GM19193 (cell line): ENCODE measurements around the gene SLC35A1.

Experiments
- POLR2A ChIP-seq: IDR thresholded peaks from 4 replicates; pipeline ENCODE4 v1.6.1; 2011; ENCODE audit not compliant: insufficient read depth, insufficient read length; ENCODE audit errors: extremely low read depth

SLC35A1 gene

GRCh38 chr6:87501809-87502572 is 29.2 kb downstream of the SLC35A1 start:
- no peak for TF ChIP-seq POLR2A

GRCh38 chr6:87504441-87504840 is 31.7 kb downstream of the SLC35A1 start:
- no peak for TF ChIP-seq POLR2A

- TF ChIP-seq POLR2A, result no peak
These were observed 42.1 kb downstream of the SLC35A1 start for GRCh38 chr6:87514831-87515230.

GRCh38 chr6:87518453-87518852 is 45.7 kb downstream of the SLC35A1 start:
- no peak for TF ChIP-seq POLR2A

DNA sequence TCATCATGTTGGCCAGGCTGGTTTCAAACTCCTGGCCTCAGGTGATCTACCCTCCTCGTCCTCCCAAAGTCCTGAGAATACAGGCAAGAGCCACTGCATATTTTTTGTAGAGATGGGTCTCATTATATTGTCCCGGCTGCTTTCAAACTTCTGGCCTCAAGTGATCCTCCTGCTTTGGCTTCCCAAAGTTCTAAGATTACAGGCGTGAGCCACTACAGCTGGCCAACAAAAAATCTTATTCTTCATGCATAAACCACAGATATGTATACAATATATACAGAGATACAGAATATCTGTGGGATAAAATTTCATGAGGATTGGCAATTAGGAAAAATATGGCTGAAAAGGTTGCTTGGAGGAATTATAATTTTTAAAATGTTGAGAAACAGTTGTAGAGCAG is 49.9 kb downstream of the SLC35A1 start:
- no peak for TF ChIP-seq POLR2A

- no peak for TF ChIP-seq POLR2A
These were observed 56.4 kb downstream of the SLC35A1 start for GRCh38 chr6:87529221-87529620.

GRCh38 chr6:87534377-87535047 is 61.7 kb downstream of the SLC35A1 start:
- TF ChIP-seq POLR2A, result no peak

GRCh38 chr6:87538510-87539260 is 65.9 kb downstream of the SLC35A1 start:
- no peak for TF ChIP-seq POLR2A

DNA sequence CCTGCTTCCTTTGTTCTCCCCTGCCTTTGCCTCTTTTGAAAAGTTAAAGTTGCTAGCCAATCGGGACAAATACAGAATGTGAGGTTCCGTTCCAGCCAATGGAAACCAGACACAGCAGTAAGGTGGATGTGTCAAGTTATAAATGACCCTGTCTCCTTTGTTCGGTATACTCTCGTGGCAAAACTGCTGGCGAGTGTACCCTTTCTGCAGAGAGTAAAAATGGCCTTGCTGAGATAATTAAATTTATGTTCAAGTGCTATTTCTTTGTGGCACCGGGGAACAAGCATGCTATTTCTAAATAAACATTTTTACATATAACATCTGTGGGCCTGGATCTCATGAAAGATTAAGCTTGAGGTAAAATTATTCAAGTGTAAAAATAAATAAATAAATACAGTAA is 66.8 kb downstream of the SLC35A1 start:
- no peak for TF ChIP-seq POLR2A

DNA sequence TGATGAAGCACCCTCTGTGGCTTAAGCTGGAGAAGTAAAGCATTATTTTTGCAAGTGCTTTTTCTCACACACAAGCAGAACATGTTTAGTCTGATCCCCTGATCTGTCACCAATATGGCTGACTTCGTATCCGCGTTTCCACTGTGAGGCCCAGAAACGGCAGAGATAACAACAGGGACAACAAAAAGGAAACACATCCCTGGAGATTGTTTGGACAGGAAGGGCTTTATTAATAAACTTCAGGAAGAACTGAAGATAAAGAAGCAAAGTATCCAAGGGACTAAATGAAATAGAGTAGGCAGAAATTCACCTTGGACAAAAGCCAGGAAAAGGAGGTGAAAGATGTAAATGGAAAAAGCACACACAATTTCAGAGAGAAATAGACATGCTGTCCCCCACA is 67.8 kb downstream of the SLC35A1 start:
- no peak for TF ChIP-seq POLR2A

DNA sequence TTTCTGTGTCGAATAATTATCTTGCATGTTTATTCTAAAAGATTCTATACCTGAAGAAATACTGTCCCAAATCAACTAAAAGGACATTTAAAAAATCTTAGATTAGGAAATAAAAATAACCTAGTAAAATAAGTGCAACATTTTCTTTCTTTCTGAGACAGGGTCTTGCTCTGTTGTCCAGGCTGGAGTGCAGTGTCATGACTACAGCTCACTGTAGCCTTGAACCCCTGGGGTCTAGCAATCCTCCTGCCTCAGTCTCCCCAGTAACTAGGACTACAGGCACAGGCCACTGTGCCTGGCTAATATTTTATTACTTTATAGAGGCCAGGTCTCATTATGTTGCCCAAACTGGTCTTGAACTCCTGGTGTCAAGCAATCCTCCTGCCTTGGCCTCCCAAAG is 68.3 kb downstream of the SLC35A1 start:
- no peak for TF ChIP-seq POLR2A

- no peak for TF ChIP-seq POLR2A
These were observed 69.0 kb downstream of the SLC35A1 start for GRCh38 chr6:87541744-87542143.

DNA sequence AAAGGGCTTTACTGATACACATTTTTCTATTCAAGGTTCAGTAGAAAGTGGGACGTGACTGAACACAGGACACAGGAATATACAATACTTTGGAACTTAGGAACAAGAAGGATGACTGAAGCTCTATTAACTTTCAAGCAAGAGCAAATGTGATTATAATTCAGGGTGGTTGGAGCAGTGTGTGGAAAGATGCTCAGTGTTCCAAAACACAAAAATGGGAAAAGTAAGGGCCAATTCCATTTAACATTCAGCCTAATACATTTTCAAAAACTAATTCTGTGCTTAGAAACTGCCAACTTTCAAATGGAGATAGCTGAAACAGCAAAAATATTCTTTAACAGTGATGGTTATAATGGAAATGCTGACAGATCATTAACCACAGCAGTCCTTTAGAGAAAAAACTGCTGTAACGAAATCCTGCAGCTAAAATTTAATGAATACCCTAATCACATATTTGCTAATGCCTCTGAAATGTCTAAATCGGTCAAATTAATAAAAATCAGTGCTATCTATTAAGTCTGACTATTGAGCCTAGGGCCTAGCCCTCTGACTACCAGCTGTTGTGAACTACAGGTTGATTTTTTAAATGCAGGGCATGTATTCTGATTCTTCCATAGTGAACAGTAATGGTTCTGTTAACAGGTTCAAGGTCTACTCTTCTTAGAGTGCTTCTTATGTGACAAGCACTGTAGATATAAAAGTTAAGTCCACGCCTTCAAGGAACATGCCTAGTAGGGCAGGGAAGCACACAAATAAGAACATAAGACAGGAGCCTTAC is 71.1 kb downstream of the SLC35A1 start:
- TF ChIP-seq POLR2A, result no peak

GRCh38 chr6:87544474-87544735 is 71.6 kb downstream of the SLC35A1 start:
- TF ChIP-seq POLR2A, result no peak

DNA sequence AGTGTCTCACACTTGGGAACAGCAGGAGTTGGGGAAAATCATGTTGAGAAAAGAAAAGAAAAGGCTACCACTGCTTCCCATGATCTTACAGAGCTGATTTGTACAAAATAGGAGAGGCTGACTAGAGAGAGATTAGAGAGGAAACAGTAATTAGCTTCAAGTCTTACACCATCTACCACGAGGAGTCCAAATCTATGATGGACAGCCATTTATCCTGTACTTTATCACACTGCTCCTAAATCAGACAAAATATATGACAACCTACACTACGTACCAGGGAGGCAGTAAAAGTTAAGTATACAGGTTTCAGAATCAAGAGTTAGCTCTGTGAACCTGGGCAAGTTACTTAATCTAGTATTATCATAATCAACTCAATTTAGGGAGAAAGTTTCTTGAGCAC is 79.0 kb downstream of the SLC35A1 start:
- TF ChIP-seq POLR2A, result no peak
